HG03060 (cell line): Measurements from ENCODE around the gene HEXIM1.

Experiments
- ATAC-seq: cut with Tn5 transposase; IDR thresholded peaks from one replicate; pipeline ENCODE4 v1.9.1; 2021; ENCODE audit warnings: low read depth, moderate number of reproducible peaks; ENCODE audit not compliant: unreplicated experiment

The HEXIM1 gene

GRCh38 chr17:45128331-45128730, 19.9 kb upstream of the HEXIM1 start:
- no peak for ATAC-seq

GRCh38 chr17:45128989-45129388, 19.3 kb upstream of the HEXIM1 start:
- no peak for ATAC-seq

GRCh38 chr17:45129426-45129939, 18.8 kb upstream of the HEXIM1 start:
- no peak for ATAC-seq

- no peak for ATAC-seq
Measured at GRCh38 chr17:45129940-45130680, 18.2 kb upstream of the HEXIM1 start.

GRCh38 chr17:45130681-45131615, 17.3 kb upstream of the HEXIM1 start:
- ATAC-seq, result no peak

GRCh38 chr17:45131616-45132319, 16.5 kb upstream of the HEXIM1 start:
- no peak for ATAC-seq

GRCh38 chr17:45132320-45132571, 16.0 kb upstream of the HEXIM1 start, which contains the start of gene PLCD3:
TSS of gene PLCD3 (minus strand) at chr17:45132515. CDS start at chr17:45132410, 105 bp downstream.
- no peak for ATAC-seq

GRCh38 chr17:45132572-45133463, 15.5 kb upstream of the HEXIM1 start:
- no peak for ATAC-seq

- peak; percentile 69 for ATAC-seq
Measured at GRCh38 chr17:45135192-45135977, 12.9 kb upstream of the HEXIM1 start, which contains the start of gene ACBD4. TSS of gene ACBD4 (plus strand) at chr17:45135687. CDS start at chr17:45136145, 458 bp downstream.

GRCh38 chr17:45135978-45136791, 12.1 kb upstream of the HEXIM1 start:
- no peak for ATAC-seq

- no peak for ATAC-seq
Measured at GRCh38 chr17:45136846-45137560, 11.3 kb upstream of the HEXIM1 start.

GRCh38 chr17:45137561-45138305, 10.5 kb upstream of the HEXIM1 start:
- ATAC-seq, result no peak

- no peak for ATAC-seq
Measured at GRCh38 chr17:45138911-45139532, 9.3 kb upstream of the HEXIM1 start.

- no peak for ATAC-seq
Measured at GRCh38 chr17:45139533-45139920, 8.7 kb upstream of the HEXIM1 start.

- ATAC-seq, result no peak
Measured at GRCh38 chr17:45143094-45143670, 5.1 kb upstream of the HEXIM1 start.

- ATAC-seq, result no peak
Measured at GRCh38 chr17:45143767-45144198, 4.5 kb upstream of the HEXIM1 start.
